CD4-positive, alpha-beta T cell (primary cell): ENCODE measurements around the gene RAP1GAP2. TPM values are rescaled to one million over a fixed set of nuclear protein-coding genes. Genes with fewer than 3 reads are reported as not detected.

Experiments used
- ATAC-seq: fragments of 200-7000 bp; cut with Tn5 transposase; one replicate; pipeline ENCODE4 v1.10.0; 2022; ENCODE audit warnings: mild to moderate bottlenecking; ENCODE audit not compliant: poor library complexity
- CTCF ChIA-PET: fragments of 350-600 bp; sonication (Branson Sonifier 250); formaldehyde crosslinking; loops from one replicate; lab custom pipeline; 2021; ENCODE audit warnings: antibody characterized with exemption, inconsistent platforms; lab: Charles Lee
- POLR2A ChIA-PET: fragments of 350-600 bp; sonication (Branson Sonifier 250); formaldehyde crosslinking; loops from one replicate; lab custom pipeline; 2021; ENCODE audit warnings: antibody characterized with exemption, inconsistent platforms; lab: Charles Lee
- DNase-seq, 14 experiments: peaks; one replicate each; pipeline ENCODE4 v3.0.0-alpha.2; 2013 to 2020; ENCODE audit warnings: mixed read lengths in 2 of 14
- H3K27ac ChIP-seq, 2 donors: one replicate each; pipeline versions ENCODE4 v1.5.1 to v1.7.0; 2013; ENCODE audit warnings: low read length in 2 of 2, low read depth in 1 of 2, mild to moderate bottlenecking in 1 of 2
- H3K27me3 ChIP-seq, 2 experiments: 1 replicate in 1 of 2; 2 replicates in 1 of 2; pipeline versions ENCODE4 v1.6.1 to v1.7.0; 2013; ENCODE audit warnings: low read length in 2 of 2, control low read depth in 1 of 2, mild to moderate bottlenecking in 1 of 2, moderate library complexity in 1 of 2; ENCODE audit not compliant: insufficient read depth in 2 of 2, control insufficient read depth in 1 of 2
- H3K36me3 ChIP-seq: one replicate; pipeline ENCODE4 v1.6.1; 2013; ENCODE audit warnings: low read length, control low read depth; ENCODE audit not compliant: insufficient read depth
- H3K4me1 ChIP-seq: one replicate; pipeline ENCODE4 v1.6.1; 2013; ENCODE audit warnings: low read length, control low read depth; ENCODE audit not compliant: insufficient read depth
- H3K4me3 ChIP-seq: one replicate; pipeline ENCODE4 v1.5.1; 2013; ENCODE audit warnings: mild to moderate bottlenecking, low read length, moderate library complexity
- H3K9me3 ChIP-seq, 2 experiments: 1 replicate in 1 of 2; 2 replicates in 1 of 2; pipeline versions ENCODE4 v1.6.1 to v1.7.0; 2013; ENCODE audit warnings: low read length in 2 of 2, mild to moderate bottlenecking in 2 of 2, control low read depth in 1 of 2, moderate library complexity in 1 of 2; ENCODE audit not compliant: control insufficient read depth in 1 of 2, insufficient read depth in 1 of 2
- H3K27ac Mint-ChIP-seq: one replicate; pipeline ENCODE4 v1.8.0; 2020; ENCODE audit warnings: mixed read lengths
- H3K27me3 Mint-ChIP-seq: one replicate; pipeline ENCODE4 v1.8.0; 2021; ENCODE audit warnings: mixed read lengths
- H3K36me3 Mint-ChIP-seq: one replicate; pipeline ENCODE4 v1.8.0; 2021; ENCODE audit warnings: low read depth, mixed read lengths
- H3K4me1 Mint-ChIP-seq: one replicate; pipeline ENCODE4 v1.8.0; 2021; ENCODE audit warnings: low read depth, mixed read lengths
- H3K4me3 Mint-ChIP-seq: one replicate; pipeline ENCODE4 v1.8.0; 2020; ENCODE audit warnings: mild to moderate bottlenecking, mixed read lengths
- H3K9me3 Mint-ChIP-seq: one replicate; pipeline ENCODE4 v1.8.0; 2020; ENCODE audit warnings: mixed read lengths
- intact Hi-C, 2 experiments: fragments of 100-400 bp; cut with DNase I in 1 of 2; cut with micrococcal nuclease in 1 of 2; formaldehyde crosslinking; loops; one replicate each; pipeline versions ENCODE4 v1.15.1 to v1.9.0; 2023 to 2025; cut with DNase I, micrococcal nuclease
- total RNA-seq, 174 experiments: library from RNA in 2 of 174; stranded (reverse) in 2 of 174; gene quantifications; one replicate each; pipeline ENCODE4 v1.2.3 and lab custom pipeline; 2021 to 2026
- TF ChIP-seq, protein P1 (sequence below): fragments of 200-600 bp; IDR thresholded peaks from one replicate; pipeline ENCODE4 v1.8.0; 2022; ENCODE audit warnings: antibody characterized with exemption, mild to moderate bottlenecking

RAP1GAP2 gene
- total RNA-seq, 2 experiments from 2014 or later: 46.3 to 49.7 TPM

DNA sequence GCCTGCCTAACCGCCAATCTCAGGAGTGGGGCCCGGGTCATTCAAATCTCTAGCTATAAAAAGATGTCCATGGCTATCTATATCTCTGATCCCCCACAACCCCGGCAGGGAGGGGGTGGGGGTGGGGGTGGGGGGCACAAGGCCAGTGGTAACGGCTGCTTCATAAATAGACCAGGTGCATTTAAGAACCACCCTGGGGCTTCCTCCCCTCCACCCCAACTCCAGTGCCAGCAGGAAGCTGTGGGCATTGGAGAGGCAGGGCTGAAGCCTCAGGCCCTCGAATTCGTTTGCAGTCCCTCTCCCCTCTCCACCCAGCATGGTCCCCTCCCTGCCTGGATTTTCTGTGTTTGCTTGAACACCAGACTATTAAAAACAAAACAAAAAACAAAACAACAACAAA is 56.0 kb downstream of the RAP1GAP2 start:
- ChIA-PET CTCF (interaction anchor here (0.8 to 1.2 kb wide), 2 partner anchors 15 to 66 kb away, joined by 3 read pairs; no protein-coding TSS in a partner anchor), POLR2A (interaction anchor here (1.0 kb wide), 1 partner anchor 66 kb away, joined by 3 read pairs; no protein-coding TSS in a partner anchor)
- Mint-ChIP-seq H3K27me3 (peaks cover 35% of the 10 kb centered on the region), H3K36me3 (peaks cover 5% of the 10 kb centered on the region), H3K4me3 (peak overlapping the region; percentile 84), H3K9me3 (no peaks in the 10 kb centered on the region), H3K4me1 (peaks cover 36% of the 10 kb centered on the region), H3K27ac (no peak overlapping the region)
- no peak for ATAC-seq
- Histone ChIP-seq H3K4me3 (no peak overlapping the region), H3K27ac (no peak overlapping the region), H3K4me1 (peaks cover 36% of the 10 kb centered on the region), H3K9me3 (no peaks in the 10 kb centered on the region), H3K27me3 (peaks cover 15 to 20% of the 10 kb centered on the region in 2 experiments), H3K36me3 (peaks cover 8% of the 10 kb centered on the region)
- TF ChIP-seq, protein P1, sequence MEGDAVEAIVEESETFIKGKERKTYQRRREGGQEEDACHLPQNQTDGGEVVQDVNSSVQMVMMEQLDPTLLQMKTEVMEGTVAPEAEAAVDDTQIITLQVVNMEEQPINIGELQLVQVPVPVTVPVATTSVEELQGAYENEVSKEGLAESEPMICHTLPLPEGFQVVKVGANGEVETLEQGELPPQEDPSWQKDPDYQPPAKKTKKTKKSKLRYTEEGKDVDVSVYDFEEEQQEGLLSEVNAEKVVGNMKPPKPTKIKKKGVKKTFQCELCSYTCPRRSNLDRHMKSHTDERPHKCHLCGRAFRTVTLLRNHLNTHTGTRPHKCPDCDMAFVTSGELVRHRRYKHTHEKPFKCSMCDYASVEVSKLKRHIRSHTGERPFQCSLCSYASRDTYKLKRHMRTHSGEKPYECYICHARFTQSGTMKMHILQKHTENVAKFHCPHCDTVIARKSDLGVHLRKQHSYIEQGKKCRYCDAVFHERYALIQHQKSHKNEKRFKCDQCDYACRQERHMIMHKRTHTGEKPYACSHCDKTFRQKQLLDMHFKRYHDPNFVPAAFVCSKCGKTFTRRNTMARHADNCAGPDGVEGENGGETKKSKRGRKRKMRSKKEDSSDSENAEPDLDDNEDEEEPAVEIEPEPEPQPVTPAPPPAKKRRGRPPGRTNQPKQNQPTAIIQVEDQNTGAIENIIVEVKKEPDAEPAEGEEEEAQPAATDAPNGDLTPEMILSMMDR: no peak
- DNase-seq: peak in 1 of 14 experiments; percentile 7
- intact Hi-C loops: no loop called here

DNA sequence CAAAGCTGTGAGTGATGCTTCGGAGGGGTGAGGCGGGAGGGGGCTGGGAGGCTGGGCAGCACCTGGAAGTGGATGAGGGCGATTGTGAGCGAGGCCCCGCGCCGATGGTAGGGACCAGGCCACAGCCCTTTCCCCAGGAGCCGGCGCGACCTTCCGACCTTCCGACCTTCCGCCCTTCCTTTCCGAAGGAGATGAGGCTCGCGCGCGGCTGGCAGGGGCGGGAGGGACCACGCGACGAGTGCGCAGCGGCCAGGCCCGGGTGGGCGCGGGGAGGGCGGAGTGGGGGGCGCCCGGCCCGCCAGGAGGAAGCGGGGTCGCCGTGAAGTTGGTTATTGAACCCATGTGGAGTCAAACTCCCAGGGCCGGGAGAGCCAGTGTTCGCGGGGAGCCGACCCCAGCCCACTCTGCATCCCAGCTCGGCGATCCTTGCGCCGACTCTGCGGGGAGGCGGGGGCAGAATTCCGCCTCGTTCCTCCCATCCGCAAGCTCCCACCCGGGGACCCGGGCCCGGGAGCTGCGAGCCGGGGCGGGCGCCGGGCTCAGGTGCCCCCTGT is 56.6 kb downstream of the RAP1GAP2 start:
- CTCF ChIA-PET: interaction anchor here (0.8 to 1.2 kb wide), 2 partner anchors 16 to 67 kb away, joined by 3 read pairs; no protein-coding TSS in a partner anchor
- Histone ChIP-seq H3K9me3 (no peaks in the 10 kb centered on the region), H3K4me3 (peak overlapping the region; percentile 16), H3K27ac (no peak overlapping the region), H3K36me3 (peaks cover 8% of the 10 kb centered on the region), H3K4me1 (peaks cover 36% of the 10 kb centered on the region), H3K27me3 (peaks cover 15 to 20% of the 10 kb centered on the region in 2 experiments)
- Mint-ChIP-seq H3K27me3 (peaks cover 35% of the 10 kb centered on the region), H3K4me3 (peak overlapping the region; percentile 84), H3K4me1 (peaks cover 32% of the 10 kb centered on the region), H3K36me3 (peaks cover 5% of the 10 kb centered on the region), H3K9me3 (no peaks in the 10 kb centered on the region), H3K27ac (no peak overlapping the region)
- DNase-seq (no peak), ATAC-seq (no peak)
- TF ChIP-seq, protein P1: no peak
- POLR2A ChIA-PET: no interaction called here
- intact Hi-C loops: no loop called here

DNA sequence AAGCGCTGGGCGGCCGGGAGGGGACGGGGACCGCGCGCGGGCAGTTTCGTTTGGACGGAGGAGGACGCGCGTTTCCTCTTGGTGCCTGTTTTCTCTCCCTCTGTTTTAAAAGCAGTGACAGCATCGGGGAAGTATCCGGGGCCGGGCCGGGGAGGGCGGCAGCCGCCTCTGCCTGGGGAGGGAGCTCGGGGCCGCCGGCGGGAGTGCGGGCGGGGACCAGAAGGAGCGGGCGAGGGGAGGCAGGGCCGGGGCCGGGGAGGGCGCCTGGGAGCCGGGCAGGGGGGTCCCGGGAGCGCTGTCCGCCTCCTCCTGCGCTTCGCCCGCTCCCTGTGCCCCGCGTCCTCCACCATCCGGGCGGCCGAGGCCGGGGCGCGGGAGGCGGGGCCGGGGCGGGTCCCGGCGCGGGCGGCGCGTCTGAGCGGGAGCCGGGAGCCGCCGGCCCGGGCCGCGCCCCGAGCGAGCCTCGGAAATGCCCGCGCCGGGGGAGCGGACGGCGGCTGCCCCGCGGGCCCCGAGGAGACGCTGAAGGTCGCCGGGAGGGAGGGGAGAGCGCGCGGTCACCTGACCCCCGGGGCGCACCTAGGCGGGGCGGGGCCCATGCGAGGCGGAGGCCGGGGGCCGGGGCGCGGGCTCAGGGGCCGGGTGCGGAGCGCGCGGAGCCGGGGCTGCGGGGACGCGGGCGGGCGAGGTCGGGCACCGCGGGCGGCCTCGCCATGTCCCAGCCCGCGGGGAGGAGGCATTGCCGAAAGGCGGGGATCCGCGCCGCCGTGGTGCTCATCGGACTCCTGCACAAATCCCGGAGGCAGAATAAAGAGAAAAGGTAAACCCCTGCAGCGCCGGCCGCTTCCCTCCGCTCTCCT is 57.3 kb downstream of the RAP1GAP2 start:
- DNase-seq (peak in 13 of 14 experiments; percentile 13 to 55 (median 28)), ATAC-seq (peak; percentile 47)
- ChIA-PET CTCF (no interaction called here), POLR2A (no interaction called here)
- peak overlapping the region; percentile 89 for H3K4me3 Mint-ChIP-seq
- intact Hi-C loops: no loop called here
- Histone ChIP-seq H3K4me1 (peaks cover 29% of the 10 kb centered on the region), H3K36me3 (peaks cover 8% of the 10 kb centered on the region), H3K4me3 (peak overlapping the region; percentile 52), H3K27ac (no peak overlapping the region), H3K9me3 (no peaks in the 10 kb centered on the region), H3K27me3 (peaks cover 15 to 20% of the 10 kb centered on the region in 2 experiments)
- H3K27me3 Mint-ChIP-seq: peaks cover 35% of the 10 kb centered on the region
- TF ChIP-seq, protein P1: no peak
- no peak overlapping the region for H3K27ac Mint-ChIP-seq
- peaks cover 27% of the 10 kb centered on the region for H3K4me1 Mint-ChIP-seq
- H3K36me3 Mint-ChIP-seq: peaks cover 5% of the 10 kb centered on the region
- H3K9me3 Mint-ChIP-seq: no peaks in the 10 kb centered on the region
